ENCODE data around the gene ZNF774. TPM values are rescaled to one million over a fixed set of nuclear protein-coding genes. Genes with fewer than 3 reads are reported as not detected.
"Not testable (repeated sequence)": the region's sequence is repeated elsewhere in the genome, so short reads cannot be mapped to it uniquely, and the experiment has no call there.

ZNF774 gene
- total RNA-seq, 1 donor from 2014 or later = 6.2 TPM

DNA sequence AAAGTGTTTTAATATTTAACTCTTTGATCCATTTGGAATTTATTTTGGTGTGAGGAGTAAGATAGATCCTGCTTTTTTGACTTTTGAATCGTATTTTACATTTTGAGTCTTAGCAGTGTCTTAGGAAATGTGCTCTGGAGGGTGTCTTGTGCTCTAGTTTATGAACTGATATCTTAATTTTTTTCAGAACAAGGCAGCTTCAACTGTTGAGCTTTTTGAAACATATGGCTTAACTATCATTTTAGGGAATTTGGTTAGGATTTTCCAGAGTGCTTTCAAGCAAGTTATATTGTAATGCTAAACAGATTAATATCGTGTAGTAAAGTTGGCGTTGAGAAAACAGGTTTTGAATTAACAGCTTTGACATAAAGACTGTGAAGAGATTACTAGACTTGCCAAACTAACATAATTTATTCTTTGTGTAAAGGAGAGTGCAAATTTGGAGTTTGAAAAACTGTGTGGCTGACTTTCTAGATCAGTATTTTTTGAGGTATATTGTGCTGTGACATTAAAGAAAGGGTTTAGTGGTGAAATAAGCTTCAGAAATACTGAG is 53.0 kb downstream of the ZNF774 start:
- Mint-ChIP-seq H3K4me1 (peaks cover 37% of the 10 kb centered on the region), H3K4me3 (no peak overlapping the region), H3K9me3 (peaks cover 2% of the 10 kb centered on the region), H3K36me3 (ENCODE audit: low read depth) (peaks cover 6% of the 10 kb centered on the region), H3K27ac (ENCODE audit: unreplicated experiment) (no peak overlapping the region), H3K27me3 (ENCODE audit: low read depth) (no peaks in the 10 kb centered on the region)
- DNase-seq (ENCODE audit: low read depth, low spot score) = no peak
- TF ChIP-seq, protein P1, sequence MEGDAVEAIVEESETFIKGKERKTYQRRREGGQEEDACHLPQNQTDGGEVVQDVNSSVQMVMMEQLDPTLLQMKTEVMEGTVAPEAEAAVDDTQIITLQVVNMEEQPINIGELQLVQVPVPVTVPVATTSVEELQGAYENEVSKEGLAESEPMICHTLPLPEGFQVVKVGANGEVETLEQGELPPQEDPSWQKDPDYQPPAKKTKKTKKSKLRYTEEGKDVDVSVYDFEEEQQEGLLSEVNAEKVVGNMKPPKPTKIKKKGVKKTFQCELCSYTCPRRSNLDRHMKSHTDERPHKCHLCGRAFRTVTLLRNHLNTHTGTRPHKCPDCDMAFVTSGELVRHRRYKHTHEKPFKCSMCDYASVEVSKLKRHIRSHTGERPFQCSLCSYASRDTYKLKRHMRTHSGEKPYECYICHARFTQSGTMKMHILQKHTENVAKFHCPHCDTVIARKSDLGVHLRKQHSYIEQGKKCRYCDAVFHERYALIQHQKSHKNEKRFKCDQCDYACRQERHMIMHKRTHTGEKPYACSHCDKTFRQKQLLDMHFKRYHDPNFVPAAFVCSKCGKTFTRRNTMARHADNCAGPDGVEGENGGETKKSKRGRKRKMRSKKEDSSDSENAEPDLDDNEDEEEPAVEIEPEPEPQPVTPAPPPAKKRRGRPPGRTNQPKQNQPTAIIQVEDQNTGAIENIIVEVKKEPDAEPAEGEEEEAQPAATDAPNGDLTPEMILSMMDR (conservative IDR thresholded peaks at IDR 0.05) = no peak

DNA sequence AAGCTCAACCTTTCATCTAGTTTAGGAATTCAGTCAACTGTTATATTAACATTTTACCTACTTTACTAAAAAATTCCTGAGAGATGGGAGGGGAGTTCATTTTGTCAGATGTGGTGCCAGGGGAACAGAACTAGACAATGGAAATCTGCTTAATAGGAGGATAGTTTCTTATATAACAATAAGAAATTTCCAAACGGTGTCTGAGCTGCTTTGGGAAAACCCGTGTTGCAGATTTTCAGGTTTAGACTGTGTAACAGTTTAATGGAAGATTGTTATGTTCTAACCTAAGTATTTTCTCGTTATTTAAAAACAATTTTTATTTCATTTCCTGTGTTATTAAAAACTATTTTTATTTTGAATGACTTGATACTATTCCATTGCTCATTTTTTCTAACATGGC is 55.3 kb downstream of the ZNF774 start:
- peaks cover 2% of the 10 kb centered on the region for H3K9me3 Mint-ChIP-seq
- peaks cover 6% of the 10 kb centered on the region for H3K36me3 Mint-ChIP-seq (ENCODE audit: low read depth)
- H3K4me1 Mint-ChIP-seq = peaks cover 15% of the 10 kb centered on the region
- H3K4me3 Mint-ChIP-seq = no peak overlapping the region
- no peak for DNase-seq (ENCODE audit: low read depth, low spot score)
- no peak overlapping the region for H3K27ac Mint-ChIP-seq (ENCODE audit: unreplicated experiment)
- no peaks in the 10 kb centered on the region for H3K27me3 Mint-ChIP-seq (ENCODE audit: low read depth)
- TF ChIP-seq, protein P1 (conservative IDR thresholded peaks at IDR 0.05) = no peak

DNA sequence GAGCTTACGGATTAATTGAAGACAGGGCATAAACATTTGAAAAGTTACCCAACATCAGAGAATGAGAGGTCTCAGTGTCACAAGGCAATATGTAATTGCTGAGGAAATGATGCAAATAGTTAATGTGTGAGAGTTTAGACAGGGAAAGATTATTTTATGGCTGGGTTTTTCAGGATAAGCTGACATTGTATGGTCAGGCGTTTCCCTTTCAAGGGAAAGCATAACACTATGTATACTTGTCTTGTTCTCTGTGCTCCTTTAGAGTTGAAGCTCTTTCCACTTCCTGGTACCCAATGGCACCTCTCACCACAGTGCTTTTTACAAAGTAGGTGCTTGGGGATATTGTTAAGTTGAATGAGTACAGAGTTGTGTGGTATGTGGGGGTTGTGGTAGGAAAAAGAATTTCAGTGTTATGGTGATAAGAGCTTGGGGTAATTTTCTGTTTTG is 55.8 kb downstream of the ZNF774 start:
- peaks cover 13% of the 10 kb centered on the region for H3K4me1 Mint-ChIP-seq
- no peaks in the 10 kb centered on the region for H3K27me3 Mint-ChIP-seq (ENCODE audit: low read depth)
- H3K4me3 Mint-ChIP-seq = no peak overlapping the region
- H3K27ac Mint-ChIP-seq (ENCODE audit: unreplicated experiment) = no peak overlapping the region
- peaks cover 6% of the 10 kb centered on the region for H3K36me3 Mint-ChIP-seq (ENCODE audit: low read depth)
- TF ChIP-seq, protein P1 (conservative IDR thresholded peaks at IDR 0.05) = no peak
- no peak for DNase-seq (ENCODE audit: low read depth, low spot score)
- H3K9me3 Mint-ChIP-seq = peaks cover 2% of the 10 kb centered on the region

DNA sequence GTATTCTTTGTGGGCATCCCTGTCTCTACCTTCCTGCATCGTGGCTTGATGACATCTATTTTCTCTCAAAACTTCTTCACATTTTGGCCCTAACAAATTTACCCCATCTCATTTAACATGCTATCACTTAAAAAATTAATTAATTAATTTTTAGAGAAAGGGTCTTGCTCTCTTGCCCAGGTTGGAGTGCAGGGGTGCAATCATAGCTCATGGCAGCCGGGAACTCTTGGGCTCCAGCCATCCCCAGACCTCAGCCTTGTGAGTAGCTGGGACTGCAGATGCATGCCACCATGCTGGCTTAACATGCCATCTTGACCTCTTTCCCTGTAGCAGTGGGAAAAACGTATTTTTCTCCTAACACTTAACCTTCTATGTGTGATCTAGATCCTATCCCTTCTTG is 56.6 kb downstream of the ZNF774 start:
- H3K36me3 Mint-ChIP-seq (ENCODE audit: low read depth) = peaks cover 6% of the 10 kb centered on the region
- DNase-seq (ENCODE audit: low read depth, low spot score) = no peak
- H3K27ac Mint-ChIP-seq (ENCODE audit: unreplicated experiment) = no peak overlapping the region
- peaks cover 2% of the 10 kb centered on the region for H3K9me3 Mint-ChIP-seq
- H3K4me3 Mint-ChIP-seq = no peak overlapping the region
- peaks cover 20% of the 10 kb centered on the region for H3K4me1 Mint-ChIP-seq
- TF ChIP-seq, protein P1 (conservative IDR thresholded peaks at IDR 0.05) = no peak
- H3K27me3 Mint-ChIP-seq (ENCODE audit: low read depth) = no peaks in the 10 kb centered on the region

DNA sequence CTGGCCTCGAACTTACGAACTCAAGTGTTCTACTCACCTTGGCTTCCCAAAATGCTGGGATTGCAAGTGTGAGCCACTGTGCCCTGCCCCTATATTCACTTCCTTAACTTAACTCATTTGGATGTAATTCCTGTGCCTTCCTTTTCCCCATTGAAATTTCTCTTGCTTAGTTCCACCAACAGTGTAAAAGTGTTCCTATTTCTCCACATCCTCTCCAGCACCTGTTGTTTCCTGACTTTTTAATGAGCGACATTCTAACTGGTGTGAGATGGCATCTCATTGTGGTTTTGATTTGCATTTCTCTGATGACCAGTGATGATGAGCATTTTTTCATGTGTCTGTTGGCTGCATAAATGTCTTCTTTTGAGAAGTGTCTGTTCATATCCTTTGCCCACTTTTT is 57.5 kb downstream of the ZNF774 start:
- not testable (repeated sequence) for H3K4me3 Mint-ChIP-seq; H3K27me3 Mint-ChIP-seq (ENCODE audit: low read depth); H3K36me3 Mint-ChIP-seq (ENCODE audit: low read depth); H3K27ac Mint-ChIP-seq (ENCODE audit: unreplicated experiment); H3K9me3 Mint-ChIP-seq; DNase-seq (ENCODE audit: low read depth, low spot score)
- H3K4me1 Mint-ChIP-seq = peaks cover 27% of the 10 kb centered on the region

DNA sequence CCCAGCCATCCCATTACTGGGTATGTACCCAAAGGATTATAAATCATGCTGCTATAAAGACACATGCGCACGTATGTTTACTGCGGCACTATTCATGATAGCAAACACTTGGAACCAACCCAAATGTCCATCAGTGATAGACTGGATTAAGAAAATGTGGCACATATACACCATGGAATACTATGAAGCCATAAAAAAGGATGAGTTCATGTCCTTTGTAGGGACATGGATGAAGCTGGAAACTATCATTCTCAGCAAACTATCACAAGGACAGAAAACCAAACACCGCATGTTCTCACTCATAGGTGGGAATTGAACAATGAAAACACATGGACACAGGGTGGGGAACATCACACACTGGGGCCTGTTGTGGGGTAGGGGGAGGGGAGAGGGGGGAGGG is 58.2 kb downstream of the ZNF774 start:
- not testable (repeated sequence) for H3K9me3 Mint-ChIP-seq; H3K4me3 Mint-ChIP-seq; H3K27ac Mint-ChIP-seq (ENCODE audit: unreplicated experiment); H3K36me3 Mint-ChIP-seq (ENCODE audit: low read depth); H3K27me3 Mint-ChIP-seq (ENCODE audit: low read depth); DNase-seq (ENCODE audit: low read depth, low spot score)
- peaks cover 25% of the 10 kb centered on the region for H3K4me1 Mint-ChIP-seq

Measured in neural crest cell (in vitro differentiated cells).